HG02798 (cell line): ENCODE measurements around the gene IL6ST.

ENCODE experiments used
- ATAC-seq: cut with Tn5 transposase; IDR thresholded peaks from one replicate; pipeline ENCODE4 v1.9.1; 2021; ENCODE audit warnings: mild to moderate bottlenecking; ENCODE audit not compliant: unreplicated experiment, poor library complexity

The IL6ST gene

DNA sequence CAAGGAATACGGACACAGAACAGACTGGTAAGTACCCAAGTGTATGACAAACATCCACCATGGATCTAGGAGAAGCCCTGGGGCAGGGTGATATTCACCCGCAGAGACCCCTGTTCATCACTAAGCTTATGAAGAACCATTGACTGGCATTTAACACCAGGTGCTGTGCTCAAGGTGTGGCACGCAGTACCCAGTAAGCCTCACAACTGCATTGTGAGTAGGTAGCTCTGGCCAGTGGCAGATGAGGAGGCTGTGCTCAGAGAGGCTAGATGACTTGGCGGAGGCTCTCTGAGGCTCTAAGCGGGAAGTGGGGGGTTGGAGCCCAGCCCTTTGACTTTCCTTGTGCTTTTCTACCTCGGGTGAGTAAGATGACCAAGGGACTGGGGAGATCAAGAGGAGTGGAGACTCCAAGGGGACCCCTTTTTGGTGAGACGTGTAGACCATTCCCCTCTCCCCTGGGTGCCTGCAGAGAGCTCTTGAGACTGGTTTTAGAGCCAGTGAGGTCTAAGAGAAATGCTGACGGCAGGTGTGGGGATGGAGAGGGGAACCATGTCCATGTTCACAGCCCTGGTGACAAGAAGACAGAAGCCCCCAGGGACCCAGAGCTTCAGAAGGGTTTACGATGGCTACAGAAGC, 70.8 kb downstream of the IL6ST start:
- no peak for ATAC-seq

DNA sequence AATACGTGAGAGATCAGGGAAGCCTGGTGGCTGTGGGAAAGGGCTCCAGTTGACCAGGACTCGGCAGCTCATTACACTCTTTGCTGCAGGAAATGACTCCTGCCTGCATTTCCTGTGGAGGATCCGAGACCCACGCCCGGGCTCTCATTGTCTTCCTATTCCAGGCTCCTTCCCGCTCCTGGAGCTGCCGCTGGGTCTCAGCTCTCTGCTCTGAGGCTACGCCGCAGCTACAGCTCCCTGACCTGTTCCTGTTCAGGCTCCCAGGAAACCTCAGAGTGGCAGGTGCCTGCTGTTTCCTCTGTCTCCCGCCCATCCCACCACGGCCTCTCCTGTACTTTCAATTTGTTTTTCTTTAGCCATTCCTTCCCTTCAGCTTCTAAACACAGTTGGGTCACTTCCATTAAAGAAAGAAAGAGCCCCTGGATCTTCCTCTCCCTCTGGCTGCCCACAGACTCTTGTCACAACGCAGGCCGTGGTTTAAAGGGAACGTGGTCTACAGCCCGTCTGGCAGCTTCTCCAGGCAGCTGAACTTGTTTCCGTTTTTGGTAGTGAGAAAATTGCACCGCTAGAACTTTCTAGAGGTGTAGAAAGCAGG, 71.5 kb downstream of the IL6ST start:
- ATAC-seq, result no peak

DNA sequence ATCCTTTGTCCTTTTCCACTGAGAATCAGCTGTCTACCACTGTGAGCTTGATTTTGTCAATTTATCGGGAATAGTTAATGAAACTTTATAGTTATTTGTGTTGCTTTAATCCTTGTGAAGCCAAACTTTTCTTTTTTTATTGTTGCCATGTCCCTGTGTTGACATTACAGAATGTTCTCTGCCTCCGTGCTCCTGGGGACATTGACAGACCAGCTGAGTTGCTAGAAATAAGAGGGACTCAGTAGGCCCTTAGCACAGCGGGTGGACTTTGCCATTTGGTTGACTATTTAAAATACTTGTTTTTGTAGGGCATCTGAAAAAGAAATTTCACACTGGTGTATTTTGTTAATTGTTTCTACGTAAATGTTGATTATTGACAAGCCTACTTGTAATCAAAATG, 73.1 kb downstream of the IL6ST start:
- ATAC-seq, result no peak

DNA sequence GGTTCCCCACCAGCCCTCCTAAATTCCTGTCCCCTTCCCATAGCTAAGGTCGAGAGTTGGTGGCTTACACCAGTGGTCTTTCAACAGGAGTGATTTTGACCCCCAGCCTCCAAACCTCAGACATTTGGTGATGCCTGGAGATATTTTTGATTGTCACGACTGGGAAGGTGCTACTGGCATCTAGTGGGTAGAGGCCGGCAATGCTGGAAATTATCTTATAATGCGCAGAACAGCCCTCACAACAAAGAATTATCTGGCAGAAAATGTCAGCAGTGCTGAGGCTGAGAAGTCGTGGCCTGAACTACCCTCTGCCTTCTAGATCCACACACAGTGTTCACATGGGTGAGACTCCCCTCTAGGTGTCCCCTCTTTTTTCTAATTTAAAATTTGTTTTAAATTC, 74.0 kb downstream of the IL6ST start:
- no peak for ATAC-seq

- ATAC-seq, result no peak
Observed at GRCh38 chr5:55919625-55920024, 75.1 kb downstream of the IL6ST start.

GRCh38 chr5:55918087-55919035, 76.4 kb downstream of the IL6ST start:
- ATAC-seq, result no peak

GRCh38 chr5:55917402-55918086, 77.2 kb downstream of the IL6ST start:
- ATAC-seq, result no peak

- ATAC-seq, result no peak
Observed at GRCh38 chr5:55916986-55917385, 77.8 kb downstream of the IL6ST start.

- ATAC-seq, result no peak
Observed at GRCh38 chr5:55915783-55916182, 79.0 kb downstream of the IL6ST start.

DNA sequence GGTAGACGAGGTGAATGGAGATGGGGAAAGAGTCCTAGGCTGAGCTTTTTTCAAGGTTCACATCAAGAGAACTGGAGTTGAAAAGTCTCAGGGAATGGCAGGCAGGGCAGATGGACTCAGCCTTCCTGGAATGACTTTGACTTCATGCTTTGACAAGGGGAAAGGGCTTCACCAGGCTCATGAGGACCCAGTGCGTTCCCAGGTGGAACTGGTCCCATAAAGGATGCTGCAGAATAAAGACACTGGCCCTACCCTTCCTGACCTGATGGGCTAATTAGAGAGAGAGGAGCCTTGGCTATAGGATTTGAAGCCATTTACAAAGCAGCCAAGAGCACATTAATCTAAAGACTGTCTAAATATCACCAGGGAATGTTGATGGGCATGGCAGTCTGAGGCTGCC, 79.8 kb downstream of the IL6ST start:
- ATAC-seq, result no peak

GRCh38 chr5:55913466-55914413, 81.0 kb downstream of the IL6ST start:
- ATAC-seq, result peak; percentile 92

DNA sequence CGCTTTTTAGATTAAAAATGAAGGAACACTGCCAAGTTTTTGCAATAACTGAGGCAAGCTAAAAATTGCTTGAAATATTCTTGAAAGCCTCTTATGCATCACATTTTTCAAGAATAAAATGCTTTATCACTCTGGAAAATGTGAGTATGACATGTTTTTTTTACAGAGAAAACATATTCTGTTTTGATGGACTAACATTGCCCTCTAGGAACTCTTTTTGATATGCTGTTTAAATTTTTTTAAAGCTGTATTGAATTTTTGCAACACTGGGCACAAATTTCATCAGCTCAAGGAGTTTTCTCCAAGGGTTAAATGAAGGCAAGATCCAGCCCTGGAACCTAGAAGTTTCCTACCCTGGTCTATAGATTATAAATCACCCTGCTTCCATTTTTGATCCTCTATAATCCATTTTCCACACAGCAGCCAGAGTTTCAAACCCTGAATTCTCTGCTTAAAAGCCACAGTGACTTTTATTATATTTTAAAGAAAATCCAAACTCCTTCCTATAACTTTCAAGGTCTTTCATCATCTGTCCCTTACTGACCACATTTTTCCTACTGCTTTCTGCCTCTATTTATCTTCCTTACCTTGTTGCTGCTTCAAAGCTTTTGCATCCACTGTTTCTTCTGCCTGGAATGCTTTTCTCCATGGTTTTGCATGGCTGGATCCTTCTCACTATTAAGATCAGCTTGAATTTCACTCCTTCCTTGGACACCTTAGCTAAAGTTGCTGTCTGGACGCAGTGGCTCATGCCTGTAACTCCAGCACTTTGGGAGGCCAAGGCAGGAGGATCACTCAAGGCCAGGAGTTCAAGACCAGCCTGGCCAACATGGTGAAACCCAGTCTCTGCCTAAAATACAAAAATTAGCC, 82.7 kb downstream of the IL6ST start:
- no peak for ATAC-seq

GRCh38 chr5:55908804-55909203, 86.0 kb downstream of the IL6ST start:
- no peak for ATAC-seq

DNA sequence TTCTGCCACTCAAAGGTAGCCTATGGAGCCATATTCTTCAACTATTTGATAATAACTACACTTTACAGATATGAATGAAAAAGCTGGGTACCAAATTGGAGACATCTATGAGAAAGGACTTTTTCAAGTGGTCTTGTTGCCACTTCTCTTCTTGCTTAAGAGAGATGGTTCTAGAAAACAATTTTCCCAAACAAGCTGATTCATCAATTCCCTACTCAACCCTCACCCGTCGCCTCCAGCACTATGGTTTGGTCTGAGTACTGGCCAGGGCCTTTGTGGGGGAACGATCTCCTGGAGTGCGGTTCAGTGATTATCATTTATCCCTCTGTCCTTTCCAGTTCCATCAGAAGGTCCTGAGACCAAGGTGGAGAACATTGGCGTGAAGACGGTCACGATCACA, 86.8 kb downstream of the IL6ST start:
- ATAC-seq, result no peak

DNA sequence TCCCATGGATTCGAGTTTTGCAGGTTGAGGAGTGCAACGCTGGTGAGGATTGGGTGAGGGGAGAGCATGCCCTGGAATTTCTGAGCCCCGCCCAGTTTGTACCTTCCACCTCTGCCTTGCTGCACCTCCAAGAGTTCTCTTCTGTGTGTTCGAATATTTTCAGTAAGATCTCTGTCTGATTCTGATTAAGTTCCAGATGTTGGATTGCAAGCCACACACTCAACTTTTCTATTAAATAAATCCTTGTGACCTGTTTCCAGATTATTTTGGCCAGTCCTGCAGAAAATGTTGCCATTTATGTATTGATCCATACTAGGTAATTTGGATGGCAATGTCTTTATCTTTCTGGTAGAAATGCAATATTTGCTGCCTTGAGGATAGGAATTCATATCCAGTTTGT, 89.5 kb downstream of the IL6ST start:
- ATAC-seq, result no peak

- ATAC-seq, result no peak
Observed at GRCh38 chr5:55904152-55904551, 90.6 kb downstream of the IL6ST start.

DNA sequence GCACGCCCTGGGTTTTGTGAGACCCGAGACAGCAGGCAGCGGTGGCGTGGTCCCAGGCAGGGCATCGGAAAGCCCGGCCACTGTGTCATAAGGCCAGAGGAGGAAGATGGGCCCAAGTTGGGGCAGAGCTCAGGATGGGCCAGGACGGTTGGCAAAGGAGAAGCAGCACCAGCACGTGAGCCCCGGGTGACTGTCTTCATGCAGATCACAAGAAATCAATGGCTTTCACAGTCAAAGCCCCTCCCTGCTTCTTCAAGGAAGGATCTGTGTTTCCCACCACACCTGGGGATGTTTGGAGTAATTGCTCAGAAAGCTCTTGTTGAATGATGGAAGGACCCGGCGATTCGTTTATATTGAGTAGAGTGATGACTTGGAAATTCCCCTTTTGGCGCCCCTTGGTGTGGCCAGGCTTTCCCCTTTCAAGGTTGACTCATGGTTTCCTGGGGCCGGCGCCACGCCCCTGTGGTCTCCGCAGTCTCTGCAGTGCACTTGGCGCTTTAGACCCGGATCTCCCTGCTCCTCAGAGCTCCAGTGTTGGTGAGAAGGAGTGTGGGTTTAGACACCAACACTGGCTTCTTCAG, 91.6 kb downstream of the IL6ST start:
- peak; percentile 91 for ATAC-seq

DNA sequence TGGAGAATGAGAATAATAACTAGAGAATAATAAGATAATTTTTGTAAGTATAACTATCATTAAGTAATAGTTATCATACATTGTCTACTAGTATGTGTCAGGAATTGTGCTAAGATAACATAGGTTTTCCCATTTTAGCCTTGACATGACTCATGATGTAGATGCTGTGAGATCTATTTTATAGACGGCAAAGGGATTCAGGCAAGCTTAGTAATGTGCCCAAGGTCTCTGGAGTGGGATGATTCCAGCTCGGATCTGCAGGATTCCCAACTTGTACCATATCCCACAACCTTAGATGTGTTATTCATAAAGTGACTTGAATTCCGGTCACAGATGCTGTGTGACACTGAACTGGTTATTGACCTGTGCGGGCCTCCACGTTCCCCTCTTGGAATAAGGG, 92.1 kb downstream of the IL6ST start:
- ATAC-seq, result no peak
